Measurements from ENCODE around the gene TMPRSS13.

Gene TMPRSS13

GRCh38 chr11:117871784-117872183, 57.4 kb downstream of the TMPRSS13 start:
- TF ChIP-seq OSR1 (CRISPR knock-in tag; IDR thresholded peaks at IDR 0.05) (no peak), TSHZ2 (CRISPR knock-in tag; IDR thresholded peaks at IDR 0.05) (no peak), ZC3H10 (CRISPR knock-in tag; IDR thresholded peaks at IDR 0.05) (no peak), CREB5 (CRISPR knock-in tag; IDR thresholded peaks at IDR 0.05; ENCODE audit: low read depth) (no peak), CSDC2 (CRISPR knock-in tag; IDR thresholded peaks at IDR 0.05) (no peak), SNAI2 (CRISPR knock-in tag; IDR thresholded peaks at IDR 0.05) (no peak), POU6F1 (CRISPR knock-in tag; IDR thresholded peaks at IDR 0.05; ENCODE audit: borderline replicate concordance, low read depth) (no peak), PATZ1 (CRISPR knock-in tag; IDR thresholded peaks at IDR 0.05; ENCODE audit: borderline replicate concordance) (no peak), CSRNP3 (CRISPR knock-in tag; IDR thresholded peaks at IDR 0.05) (no peak), GLIS3 (CRISPR knock-in tag; IDR thresholded peaks at IDR 0.05) (no peak), BACH2 (CRISPR knock-in tag; IDR thresholded peaks at IDR 0.05; ENCODE audit: borderline replicate concordance) (no peak), ZFP30 (CRISPR knock-in tag; IDR thresholded peaks at IDR 0.05) (no peak), ZFP3 (CRISPR knock-in tag; IDR thresholded peaks at IDR 0.05) (no peak), ISL1 (CRISPR knock-in tag; IDR thresholded peaks at IDR 0.05) (no peak), ZNF565 (CRISPR knock-in tag; conservative IDR thresholded peaks at IDR 0.05; ENCODE audit: low read depth) (no peak)
- no peak for ATAC-seq

- TF ChIP-seq OSR1 (CRISPR knock-in tag; IDR thresholded peaks at IDR 0.05) (no peak), ZNF70 (CRISPR knock-in tag; IDR thresholded peaks at IDR 0.05) (no peak), ESRRG (CRISPR knock-in tag; IDR thresholded peaks at IDR 0.05) (no peak), BACH2 (CRISPR knock-in tag; IDR thresholded peaks at IDR 0.05; ENCODE audit: borderline replicate concordance) (no peak), ZNF8 (CRISPR knock-in tag; IDR thresholded peaks at IDR 0.05) (no peak), PPARA (CRISPR knock-in tag; IDR thresholded peaks at IDR 0.05; ENCODE audit: borderline replicate concordance) (no peak), POU6F1 (CRISPR knock-in tag; IDR thresholded peaks at IDR 0.05; ENCODE audit: borderline replicate concordance, low read depth) (no peak), ZFP30 (CRISPR knock-in tag; IDR thresholded peaks at IDR 0.05) (no peak), GLIS3 (CRISPR knock-in tag; IDR thresholded peaks at IDR 0.05) (no peak), ARNTL (CRISPR knock-in tag; IDR thresholded peaks at IDR 0.05; ENCODE audit: borderline replicate concordance, low read depth) (no peak), SNAI2 (CRISPR knock-in tag; IDR thresholded peaks at IDR 0.05) (no peak), PATZ1 (CRISPR knock-in tag; IDR thresholded peaks at IDR 0.05; ENCODE audit: borderline replicate concordance) (no peak), ISL1 (CRISPR knock-in tag; IDR thresholded peaks at IDR 0.05) (no peak)
- ATAC-seq, result no peak
These were observed 58.0 kb downstream of the TMPRSS13 start for GRCh38 chr11:117871160-117871559.

All from SK-N-SH treated with all-trans-retinoic acid at 6 μM for 48 hours (cell line).